Sigmoid colon (tissue), 4 donors: Measurements from ENCODE around the gene INAFM1.

Experiments
- CTCF ChIP-seq, 4 experiments: fragments of 450-650 bp in 3 of 4; fragments of 200-600 bp in 1 of 4; IDR thresholded peaks; one replicate each; pipeline ENCODE4 v1.5.1; 2016 to 2019; ENCODE audit warnings: antibody characterized with exemption in 4 of 4, mild to moderate bottlenecking in 3 of 4, moderate library complexity in 2 of 4
- POLR2A ChIP-seq, 2 donors: fragments of 450-650 bp; IDR thresholded peaks; one replicate each; pipeline ENCODE4 v1.6.1; 2016; ENCODE audit warnings: antibody characterized with exemption in 2 of 2, mild to moderate bottlenecking in 2 of 2, moderate library complexity in 2 of 2
- POLR2AphosphoS5 ChIP-seq, 4 donors: sonication (generic); formaldehyde crosslinking; IDR thresholded peaks; one replicate each; pipeline ENCODE4 v1.6.1; 2017; ENCODE audit warnings: antibody characterized with exemption in 4 of 4

- TF ChIP-seq POLR2A (IDR thresholded peaks at IDR 0.05) (peak in 1 of 2 donors; percentile 61), POLR2AphosphoS5 (IDR thresholded peaks at IDR 0.05) (peak in 3 of 4 donors; percentile 50 to 77 (median 72)), CTCF (IDR thresholded peaks at IDR 0.05) (no peak)
Measured at GRCh38 chr19:47231215-47232054, 43.2 kb upstream of the INAFM1 start.
